HepG2 (cell line): ENCODE data around the gene SMIM38.

Source experiments
- FOSL1 ChIP-seq: sonication (generic); formaldehyde crosslinking; IDR thresholded peaks from 2 replicates; pipeline ENCODE4 v1.9.0; 2021; ENCODE audit warnings: missing genetic modification reagents, borderline replicate concordance
- GABPA ChIP-seq, 2 experiments: IDR thresholded peaks; 2 replicates each; pipeline ENCODE4 v1.6.1; 2011 to 2016; ENCODE audit warnings: low read depth in 2 of 2, low read length in 1 of 2, missing biosample characterization in 1 of 2, missing genetic modification characterization in 1 of 2
- HDAC6 ChIP-seq: fragments of 200-600 bp; sonication (generic); IDR thresholded peaks from 2 replicates; pipeline ENCODE4 v1.7.0; 2017; ENCODE audit warnings: mild to moderate bottlenecking, antibody characterized with exemption, low read length, low read depth
- NR3C1 ChIP-seq: sonication (generic); formaldehyde crosslinking; IDR thresholded peaks from 2 replicates; pipeline ENCODE4 v1.4.0; 2020; ENCODE audit warnings: missing genetic modification reagents
- ZMAT5 ChIP-seq: sonication (generic); formaldehyde crosslinking; IDR thresholded peaks from 2 replicates; pipeline ENCODE4 v1.5.0; 2020; ENCODE audit warnings: mild to moderate bottlenecking, low read depth, missing genetic modification reagents, borderline replicate concordance
- ZNF331 ChIP-seq: sonication (generic); formaldehyde crosslinking; IDR thresholded peaks from 2 replicates; pipeline ENCODE4 v1.4.0; 2020; ENCODE audit warnings: missing genetic modification reagents
- TF ChIP-seq, protein P1 (sequence below): sonication (generic); formaldehyde crosslinking; IDR thresholded peaks from 2 replicates; pipeline ENCODE4 v1.9.0; 2021; ENCODE audit warnings: missing genetic modification reagents, borderline replicate concordance
- TF ChIP-seq, protein P2 (sequence below): sonication (generic); formaldehyde crosslinking; IDR thresholded peaks from 2 replicates; pipeline ENCODE4 v1.4.0; 2020; ENCODE audit warnings: missing genetic modification reagents, borderline replicate concordance

GRCh38 chr11:69167130-69167915 lies 11.6 kb downstream of the SMIM38 start:
- TF ChIP-seq, protein P1, sequence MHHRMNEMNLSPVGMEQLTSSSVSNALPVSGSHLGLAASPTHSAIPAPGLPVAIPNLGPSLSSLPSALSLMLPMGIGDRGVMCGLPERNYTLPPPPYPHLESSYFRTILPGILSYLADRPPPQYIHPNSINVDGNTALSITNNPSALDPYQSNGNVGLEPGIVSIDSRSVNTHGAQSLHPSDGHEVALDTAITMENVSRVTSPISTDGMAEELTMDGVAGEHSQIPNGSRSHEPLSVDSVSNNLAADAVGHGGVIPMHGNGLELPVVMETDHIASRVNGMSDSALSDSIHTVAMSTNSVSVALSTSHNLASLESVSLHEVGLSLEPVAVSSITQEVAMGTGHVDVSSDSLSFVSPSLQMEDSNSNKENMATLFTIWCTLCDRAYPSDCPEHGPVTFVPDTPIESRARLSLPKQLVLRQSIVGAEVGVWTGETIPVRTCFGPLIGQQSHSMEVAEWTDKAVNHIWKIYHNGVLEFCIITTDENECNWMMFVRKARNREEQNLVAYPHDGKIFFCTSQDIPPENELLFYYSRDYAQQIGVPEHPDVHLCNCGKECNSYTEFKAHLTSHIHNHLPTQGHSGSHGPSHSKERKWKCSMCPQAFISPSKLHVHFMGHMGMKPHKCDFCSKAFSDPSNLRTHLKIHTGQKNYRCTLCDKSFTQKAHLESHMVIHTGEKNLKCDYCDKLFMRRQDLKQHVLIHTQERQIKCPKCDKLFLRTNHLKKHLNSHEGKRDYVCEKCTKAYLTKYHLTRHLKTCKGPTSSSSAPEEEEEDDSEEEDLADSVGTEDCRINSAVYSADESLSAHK (CRISPR knock-in tag), result no peak
- TF ChIP-seq FOSL1 (CRISPR knock-in tag) (no peak), ZNF331 (no peak), ZMAT5 (CRISPR knock-in tag) (no peak), GABPA (IDR thresholded peaks at IDR 0.05; ENCODE audit: low read depth, low read length) (no peak), GABPA (CRISPR knock-in tag; IDR thresholded peaks at IDR 0.05; ENCODE audit: low read depth) (no peak), HDAC6 (no peak), NR3C1 (CRISPR knock-in tag) (no peak)
- TF ChIP-seq, protein P2, sequence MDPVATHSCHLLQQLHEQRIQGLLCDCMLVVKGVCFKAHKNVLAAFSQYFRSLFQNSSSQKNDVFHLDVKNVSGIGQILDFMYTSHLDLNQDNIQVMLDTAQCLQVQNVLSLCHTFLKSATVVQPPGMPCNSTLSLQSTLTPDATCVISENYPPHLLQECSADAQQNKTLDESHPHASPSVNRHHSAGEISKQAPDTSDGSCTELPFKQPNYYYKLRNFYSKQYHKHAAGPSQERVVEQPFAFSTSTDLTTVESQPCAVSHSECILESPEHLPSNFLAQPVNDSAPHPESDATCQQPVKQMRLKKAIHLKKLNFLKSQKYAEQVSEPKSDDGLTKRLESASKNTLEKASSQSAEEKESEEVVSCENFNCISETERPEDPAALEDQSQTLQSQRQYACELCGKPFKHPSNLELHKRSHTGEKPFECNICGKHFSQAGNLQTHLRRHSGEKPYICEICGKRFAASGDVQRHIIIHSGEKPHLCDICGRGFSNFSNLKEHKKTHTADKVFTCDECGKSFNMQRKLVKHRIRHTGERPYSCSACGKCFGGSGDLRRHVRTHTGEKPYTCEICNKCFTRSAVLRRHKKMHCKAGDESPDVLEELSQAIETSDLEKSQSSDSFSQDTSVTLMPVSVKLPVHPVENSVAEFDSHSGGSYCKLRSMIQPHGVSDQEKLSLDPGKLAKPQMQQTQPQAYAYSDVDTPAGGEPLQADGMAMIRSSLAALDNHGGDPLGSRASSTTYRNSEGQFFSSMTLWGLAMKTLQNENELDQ (CRISPR knock-in tag), result no peak
